Activated gamma-delta T cell treated with anti-CD3 and anti-CD28 coated beads, Interleukin-2, amount 50 U/mL, for 16 hours (primary cell): Measurements from ENCODE around the gene ERBB4.
"Not testable (repeated sequence)": the region's sequence is repeated elsewhere in the genome, so short reads cannot be mapped to it uniquely, and the experiment has no call there.

Experiments
- DNase-seq: peaks from one replicate; pipeline ENCODE4 v3.0.0-alpha.2; 2020; ENCODE audit warnings: low read depth

ERBB4 gene

DNA sequence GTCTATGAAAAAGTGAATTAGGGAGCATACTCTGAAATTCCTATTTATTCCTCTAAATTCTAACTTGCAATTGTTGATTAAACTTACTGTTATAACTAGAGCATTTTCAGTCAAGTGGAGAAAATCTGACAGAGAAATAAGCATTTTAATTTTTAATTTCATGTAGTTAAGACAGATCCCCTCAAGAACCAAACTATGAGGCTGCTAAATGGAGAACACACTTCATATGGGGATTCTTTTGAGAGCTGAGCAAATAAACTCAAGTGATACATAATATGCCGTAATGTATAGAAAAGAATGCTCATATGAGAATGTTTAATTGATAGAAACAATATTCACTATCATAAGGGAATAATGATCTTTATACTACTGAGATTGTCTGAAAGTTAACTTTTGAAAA is 340.8 kb downstream of the ERBB4 start:
- no peak for DNase-seq

DNA sequence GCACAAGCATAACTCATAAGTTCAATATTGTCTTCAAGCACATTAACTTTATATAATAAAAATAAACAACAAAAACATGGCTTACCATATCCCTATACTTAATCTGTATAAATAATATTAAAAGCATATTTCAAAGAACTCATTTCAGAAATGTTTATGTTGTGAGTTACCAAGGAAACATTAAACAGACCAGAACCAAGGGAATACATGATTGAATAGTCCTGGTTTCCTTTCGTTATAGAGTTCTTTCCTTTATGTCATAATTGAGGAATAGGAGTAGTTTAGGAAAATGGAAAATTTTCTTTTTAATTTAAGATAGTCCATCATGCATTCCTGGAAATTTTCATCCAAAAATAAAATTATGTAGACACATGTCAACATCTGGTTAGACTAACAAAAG is 343.0 kb downstream of the ERBB4 start:
- no peak for DNase-seq

DNA sequence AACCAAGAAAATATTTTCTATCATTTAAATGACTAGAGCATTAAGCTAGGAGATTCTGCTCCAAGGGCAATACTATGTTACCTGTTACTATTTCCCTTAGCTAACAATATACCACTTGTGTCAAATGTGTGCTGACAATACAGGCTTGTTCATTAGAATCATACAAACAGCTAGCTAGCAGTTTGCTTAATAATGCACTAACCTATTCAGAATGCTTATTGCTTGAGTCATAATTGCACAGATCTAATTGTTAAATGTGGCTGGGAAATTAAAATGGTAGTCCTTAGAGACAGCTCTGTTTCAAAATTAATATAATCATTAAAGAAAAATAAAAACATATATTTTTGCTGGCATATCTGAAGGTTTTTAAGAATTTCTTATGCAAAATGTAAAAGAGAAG is 344.2 kb downstream of the ERBB4 start:
- no peak for DNase-seq

DNA sequence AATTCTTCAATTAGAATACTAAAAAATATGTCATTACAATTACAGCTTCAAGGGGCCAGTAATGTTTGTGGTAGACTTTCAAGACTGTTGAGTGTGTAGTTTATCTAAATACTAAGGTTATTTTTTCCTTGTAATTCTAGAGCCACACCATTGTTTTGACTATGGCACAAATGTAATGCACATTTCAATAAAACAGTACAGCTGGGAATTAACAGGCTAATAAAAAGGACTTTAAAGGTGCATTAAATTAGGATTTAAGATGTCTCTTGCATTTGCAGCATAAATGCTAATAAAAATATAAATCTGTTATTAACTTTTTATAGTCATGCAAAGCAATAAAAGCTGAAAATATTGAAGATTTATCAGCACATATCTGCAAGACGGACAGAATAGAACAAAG is 344.8 kb downstream of the ERBB4 start:
- DNase-seq, result no peak

DNA sequence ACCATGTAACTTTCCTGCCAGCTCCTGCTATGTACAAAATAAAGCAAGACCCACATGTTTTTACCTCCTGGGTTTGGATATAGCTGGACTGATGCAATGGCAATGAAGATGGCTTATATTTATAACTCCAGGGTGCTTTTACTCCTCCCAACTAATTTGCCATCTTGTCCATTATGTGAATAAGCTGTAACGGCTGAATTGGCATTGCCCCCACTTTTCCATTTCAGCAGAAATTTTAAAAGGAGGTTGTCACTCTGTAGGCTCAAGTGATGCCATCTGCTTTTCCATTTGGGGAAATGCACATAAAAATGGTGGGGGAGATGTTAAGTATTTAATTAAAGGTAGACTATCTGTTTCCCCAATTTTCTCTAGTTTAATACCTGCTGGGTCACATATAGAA is 345.5 kb downstream of the ERBB4 start:
- no peak for DNase-seq

DNA sequence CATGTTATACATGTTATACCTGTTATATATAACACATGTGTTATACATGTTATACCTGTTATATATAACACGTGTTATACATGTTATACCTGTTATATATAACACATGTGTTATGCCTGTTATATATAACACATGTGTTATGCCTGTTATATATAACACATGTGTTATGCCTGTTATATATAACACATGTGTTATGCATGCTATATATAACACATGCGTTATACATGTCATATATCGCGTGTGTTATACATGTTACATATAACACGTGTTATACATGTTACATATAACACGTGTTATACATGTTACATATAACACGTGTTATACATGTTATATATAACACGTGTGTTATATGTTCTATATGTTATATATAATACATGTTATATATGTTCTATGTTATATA is 347.2 kb downstream of the ERBB4 start:
- not testable (repeated sequence) for DNase-seq

DNA sequence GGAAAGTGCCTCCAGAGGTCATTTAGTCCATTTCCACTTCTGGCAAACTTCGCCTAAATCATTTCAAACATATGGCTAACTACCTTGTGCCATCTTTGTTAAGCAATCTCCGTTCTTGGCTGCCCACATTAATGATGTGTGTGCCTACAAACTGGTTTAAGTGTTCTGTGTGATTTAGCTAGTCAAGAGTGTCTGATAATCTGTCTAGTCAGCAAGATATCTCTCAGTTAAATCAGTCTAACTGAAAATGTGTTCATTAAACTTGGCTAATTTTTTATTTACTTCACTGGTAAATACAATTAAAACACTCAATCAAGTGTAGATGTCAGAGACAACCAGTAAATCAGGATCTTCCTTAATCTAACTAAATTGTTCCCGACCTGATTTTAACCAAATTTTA is 352.4 kb downstream of the ERBB4 start:
- DNase-seq, result no peak

DNA sequence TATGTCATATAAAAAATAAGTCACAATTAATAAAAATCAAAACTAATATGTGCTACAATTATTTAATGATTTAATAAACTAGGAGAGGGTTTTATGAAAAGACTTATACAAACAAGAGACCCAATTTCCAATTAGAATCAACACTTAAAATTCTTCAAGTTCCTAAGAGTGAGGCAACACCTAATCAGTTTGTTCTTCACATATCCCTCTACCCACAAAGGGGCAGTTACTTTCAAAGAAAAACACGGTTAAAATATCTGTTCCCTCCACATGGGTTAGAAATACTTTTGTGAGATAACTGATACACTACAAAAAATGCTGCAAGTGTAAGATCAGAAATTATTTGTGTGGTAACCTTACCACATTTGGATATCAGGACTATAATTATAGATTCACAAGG is 357.0 kb downstream of the ERBB4 start:
- DNase-seq, result no peak

DNA sequence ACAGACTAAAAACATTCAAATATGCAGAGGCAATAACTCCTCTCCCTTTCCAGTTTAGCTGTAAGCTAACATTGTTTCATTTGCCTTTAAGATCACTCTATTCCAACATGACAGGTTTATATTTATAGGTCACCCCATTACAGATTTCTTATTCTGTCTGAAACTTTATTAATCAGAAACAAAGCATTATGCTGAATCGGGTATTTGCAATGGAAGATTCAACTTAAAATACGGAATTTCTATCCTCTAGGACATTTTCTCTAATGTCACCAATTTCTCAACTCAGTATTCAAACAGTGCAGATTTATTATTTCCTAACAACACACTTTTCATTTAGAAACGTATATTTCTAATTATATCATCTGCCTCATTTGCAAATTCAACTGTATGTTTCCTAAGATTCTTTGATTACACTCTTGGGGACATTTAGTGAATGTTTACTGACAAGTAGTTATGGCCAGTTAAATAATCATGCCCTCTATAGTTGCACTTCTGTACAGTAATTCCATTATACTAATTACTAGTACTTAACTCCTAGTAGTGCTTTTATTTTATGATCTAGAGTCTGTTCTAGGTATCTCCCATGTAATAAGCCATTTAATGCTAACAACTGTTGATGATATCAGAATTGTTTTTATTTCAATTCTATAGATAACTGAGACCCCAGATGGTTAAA is 358.1 kb downstream of the ERBB4 start:
- no peak for DNase-seq

DNA sequence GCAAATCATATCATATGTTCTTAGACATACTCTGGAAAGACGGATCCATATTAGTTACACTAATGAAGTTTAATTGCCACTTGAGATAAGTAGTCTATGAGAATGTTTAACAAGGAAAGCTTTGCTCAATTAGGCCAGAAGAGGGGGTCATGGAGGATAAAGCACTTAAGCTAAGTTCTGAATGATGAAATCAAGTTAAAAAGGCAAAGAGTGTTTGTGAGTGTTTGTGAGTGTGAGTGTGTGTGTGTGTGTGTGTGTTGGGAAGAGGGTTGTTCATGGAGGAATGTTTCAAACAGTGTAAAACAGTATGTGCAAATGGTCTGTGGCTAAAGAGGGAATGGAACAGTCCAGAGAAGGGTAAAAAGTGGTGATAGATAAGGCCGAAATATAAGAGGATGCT is 360.9 kb downstream of the ERBB4 start:
- no peak for DNase-seq

DNA sequence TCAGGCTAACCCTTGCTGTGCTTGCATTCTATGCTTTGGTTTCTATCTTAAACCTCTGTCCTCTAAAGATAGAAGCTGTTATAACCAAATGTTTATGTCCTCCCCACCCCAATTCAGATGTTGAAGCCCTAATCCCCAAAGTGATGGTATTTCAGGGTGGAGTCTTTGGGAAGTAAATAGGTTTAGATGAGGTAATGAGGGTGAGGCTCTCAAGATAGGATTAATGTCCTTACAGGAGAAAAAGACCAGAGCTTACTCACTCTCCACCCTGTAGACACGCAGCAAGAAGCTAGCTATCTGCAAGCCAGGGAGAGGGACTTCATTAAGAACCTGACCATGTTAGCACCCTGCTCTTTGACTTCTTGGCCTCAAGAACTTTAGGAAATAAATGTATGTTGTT is 362.5 kb downstream of the ERBB4 start:
- DNase-seq, result no peak

DNA sequence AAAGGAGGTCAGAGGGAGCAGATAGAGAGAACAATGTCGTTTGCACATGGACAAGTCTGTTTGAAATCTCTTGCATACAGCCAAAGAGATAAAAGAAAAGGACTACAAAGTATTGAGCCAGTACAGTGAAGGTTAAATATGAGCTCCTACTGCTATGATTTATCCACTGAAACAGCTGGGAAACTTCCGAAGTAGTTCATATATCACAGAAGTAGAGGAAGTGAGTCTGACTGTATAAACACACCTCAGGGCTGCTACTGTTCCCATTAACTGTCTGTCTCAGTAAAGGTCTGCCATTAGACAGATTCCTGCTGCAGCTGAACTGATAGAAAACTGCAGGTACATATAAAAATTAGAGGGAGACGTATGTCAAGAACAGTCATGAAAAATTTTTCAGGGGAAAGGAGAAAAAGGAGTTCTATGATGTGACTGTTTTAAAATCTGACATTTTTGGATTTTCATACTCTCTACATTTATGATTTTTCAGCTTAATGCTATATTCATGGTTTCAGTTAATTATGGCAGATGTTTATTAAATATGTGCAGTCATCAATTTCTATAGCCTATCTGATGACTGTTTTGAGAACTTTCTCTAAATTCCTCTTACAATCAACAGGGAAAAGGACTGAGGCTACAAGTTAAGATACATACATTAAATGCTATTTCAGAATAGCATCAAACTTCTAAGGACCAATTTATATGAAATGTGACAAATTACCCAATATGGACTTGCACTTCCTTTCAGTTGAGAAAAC is 364.7 kb downstream of the ERBB4 start:
- no peak for DNase-seq

DNA sequence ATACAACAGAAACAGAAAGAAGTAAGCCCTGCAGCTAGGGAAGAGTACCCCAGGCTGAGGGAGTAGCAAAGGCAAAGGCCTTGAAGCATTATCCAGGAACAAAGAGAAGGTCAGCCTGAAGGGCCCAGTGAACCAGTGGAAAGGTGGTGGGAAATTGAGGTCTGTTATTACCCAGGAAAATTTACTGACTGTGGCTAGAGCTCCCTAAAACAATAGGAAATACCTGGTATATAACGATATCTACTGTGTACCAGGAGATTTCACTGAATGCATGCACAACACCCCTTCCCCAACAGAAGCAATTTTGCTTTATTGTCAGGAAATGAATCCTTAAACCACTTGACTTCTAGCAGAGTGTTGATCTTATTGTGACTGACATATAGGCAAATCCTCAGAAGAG is 365.3 kb downstream of the ERBB4 start:
- no peak for DNase-seq

DNA sequence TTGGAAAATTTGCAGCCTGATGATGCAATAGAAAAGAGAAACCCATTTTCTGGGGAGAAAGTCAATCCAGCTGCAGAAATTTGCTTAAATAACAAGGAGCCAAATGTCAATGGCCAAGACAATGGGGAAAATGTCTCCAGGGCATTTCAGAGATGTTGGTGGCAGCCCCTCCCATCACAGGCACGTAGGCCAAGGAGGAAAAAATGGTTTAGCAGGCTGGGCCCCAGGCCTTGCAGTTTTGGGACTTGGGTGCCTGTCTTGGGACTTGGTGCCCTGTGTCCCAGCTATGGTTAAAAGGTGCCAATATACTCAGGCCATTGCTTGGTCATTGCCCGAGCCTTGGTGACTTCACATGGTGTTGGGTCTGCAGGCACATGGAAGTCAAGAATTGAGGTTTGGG is 368.2 kb downstream of the ERBB4 start:
- DNase-seq, result no peak

DNA sequence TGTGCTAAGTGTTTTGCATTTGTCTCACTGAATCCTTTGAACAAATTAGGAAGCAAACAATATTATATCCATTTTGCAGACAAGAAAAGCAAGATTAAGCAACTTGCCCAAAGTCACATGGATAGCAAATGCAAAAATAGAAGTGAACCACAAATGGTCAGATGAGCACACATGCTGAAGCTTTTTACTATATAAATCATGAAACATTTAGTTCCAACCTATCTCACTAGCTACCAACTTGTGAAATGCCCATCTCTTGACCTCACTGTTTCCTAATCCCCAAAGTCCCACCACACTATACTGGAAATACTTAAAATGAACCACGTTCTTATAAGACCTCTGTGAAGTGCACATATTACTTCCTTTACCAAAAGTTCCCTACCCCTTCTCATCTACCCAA is 380.5 kb downstream of the ERBB4 start:
- DNase-seq, result no peak

DNA sequence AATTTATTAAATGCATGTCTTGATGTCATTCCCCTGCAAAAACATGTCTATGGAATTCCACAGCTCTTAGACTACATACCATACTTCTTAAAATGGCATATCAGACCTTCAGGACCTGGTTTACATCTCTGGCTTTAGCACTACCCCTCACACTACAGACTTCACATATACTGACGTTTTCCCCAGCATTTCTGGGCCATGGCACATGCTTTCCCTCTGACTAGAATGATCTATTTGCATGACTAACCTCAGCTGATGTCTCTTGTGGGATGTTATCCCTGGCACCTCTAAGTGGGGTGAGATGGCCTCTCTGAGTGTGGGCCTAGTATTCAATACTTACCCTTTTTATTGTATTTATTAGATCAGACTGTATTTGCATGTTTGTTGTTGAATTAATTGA is 381.6 kb downstream of the ERBB4 start:
- DNase-seq, result no peak

DNA sequence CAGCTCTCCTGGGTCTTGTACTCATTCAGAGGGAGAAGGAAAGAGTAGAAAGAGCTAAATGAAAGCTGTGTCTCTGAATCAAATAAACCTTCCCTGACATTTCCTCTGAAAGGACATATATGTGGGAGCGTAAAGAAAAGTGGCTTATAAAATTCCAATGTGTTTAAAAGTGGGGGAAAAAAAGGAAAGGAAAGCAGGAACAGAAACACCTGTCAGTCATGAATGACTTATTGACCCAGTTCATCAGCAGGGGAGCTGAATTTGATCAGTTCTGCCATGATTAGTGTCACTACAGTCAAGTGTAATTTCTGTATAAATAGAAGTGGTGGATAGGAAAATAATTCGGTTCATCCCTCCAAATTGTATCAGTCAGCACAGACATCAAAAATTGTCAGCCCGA is 382.5 kb downstream of the ERBB4 start:
- DNase-seq, result no peak

DNA sequence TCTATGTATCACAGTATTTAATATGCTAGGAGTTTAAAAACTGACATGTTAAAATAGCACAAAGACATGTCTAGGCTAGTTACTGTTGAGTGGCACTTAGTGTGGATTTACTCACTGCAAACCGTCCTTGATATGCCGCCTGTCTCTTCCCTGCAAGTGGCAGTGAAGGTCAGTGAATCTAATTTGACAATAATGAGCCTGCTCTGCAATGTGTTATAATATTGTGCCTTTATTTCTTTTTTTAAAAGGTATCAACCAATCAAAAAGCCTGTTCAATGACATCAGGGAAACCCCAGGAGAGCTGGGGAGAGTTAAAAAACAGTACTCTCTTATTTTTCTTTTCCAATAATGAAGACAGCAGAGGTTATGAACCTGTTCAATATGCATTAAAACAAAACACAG is 384.1 kb downstream of the ERBB4 start:
- DNase-seq, result no peak

DNA sequence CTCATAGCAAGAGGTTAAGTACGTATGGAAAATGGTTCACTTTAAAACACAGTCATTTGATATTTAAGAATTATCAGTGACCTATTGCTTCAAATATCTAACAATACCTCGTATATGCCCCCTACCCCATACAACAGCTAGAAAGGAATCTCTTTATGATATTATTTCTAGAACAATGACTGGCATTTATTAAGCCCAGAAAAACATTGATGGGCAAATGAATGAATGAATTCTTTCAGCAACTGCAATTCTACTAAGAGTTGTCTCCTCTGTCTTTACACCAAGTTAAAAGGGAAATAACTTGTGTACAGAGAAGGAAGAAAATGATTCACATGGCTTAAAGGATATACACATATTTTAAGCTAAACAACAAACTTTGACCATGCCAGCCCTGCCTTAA is 384.7 kb downstream of the ERBB4 start:
- no peak for DNase-seq

DNA sequence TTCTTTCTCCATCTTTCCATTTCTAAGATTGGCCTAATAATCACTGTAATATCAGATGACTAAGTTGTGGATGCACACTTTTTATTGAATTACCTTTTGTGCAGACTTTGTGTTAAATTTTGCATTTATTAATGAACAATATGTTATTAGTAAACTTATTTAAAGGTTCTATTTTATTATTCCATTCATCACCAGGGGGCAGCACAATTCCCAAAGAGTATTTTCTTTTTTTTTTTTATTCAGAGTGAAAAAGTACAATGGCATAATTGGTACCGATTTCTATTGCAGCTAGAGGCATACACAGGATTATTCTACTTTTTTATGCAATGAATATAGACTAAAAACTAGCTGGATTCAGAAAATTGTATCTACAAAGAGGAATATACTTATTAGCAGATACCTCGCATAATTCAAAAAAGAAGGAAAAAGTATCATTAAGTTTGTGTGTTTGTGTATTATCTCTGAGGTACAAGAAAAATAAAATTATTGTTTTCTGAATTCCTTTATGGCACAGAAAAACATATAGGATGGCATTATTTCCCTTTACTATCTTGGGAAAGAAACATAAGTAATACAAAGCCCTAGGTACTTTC is 390.6 kb downstream of the ERBB4 start:
- no peak for DNase-seq

DNA sequence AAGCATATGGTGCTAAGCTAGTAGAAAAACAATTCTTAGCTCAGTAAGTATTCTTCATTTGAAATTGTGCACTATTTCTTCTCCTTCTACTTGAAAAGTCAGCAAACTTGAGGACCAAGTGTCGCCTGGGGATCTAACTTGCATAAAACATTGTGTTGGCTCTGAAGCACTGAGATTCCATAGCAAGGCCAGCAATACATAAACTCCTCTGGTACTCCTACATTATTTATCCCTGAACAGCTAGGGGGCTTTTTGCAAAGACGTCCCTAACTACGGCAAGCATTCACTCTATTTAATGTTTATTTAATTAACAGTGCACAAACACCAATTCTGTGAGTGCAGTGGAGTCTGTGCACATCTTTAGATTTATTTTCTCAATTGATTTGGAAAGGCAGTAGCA is 392.2 kb downstream of the ERBB4 start:
- DNase-seq, result no peak

DNA sequence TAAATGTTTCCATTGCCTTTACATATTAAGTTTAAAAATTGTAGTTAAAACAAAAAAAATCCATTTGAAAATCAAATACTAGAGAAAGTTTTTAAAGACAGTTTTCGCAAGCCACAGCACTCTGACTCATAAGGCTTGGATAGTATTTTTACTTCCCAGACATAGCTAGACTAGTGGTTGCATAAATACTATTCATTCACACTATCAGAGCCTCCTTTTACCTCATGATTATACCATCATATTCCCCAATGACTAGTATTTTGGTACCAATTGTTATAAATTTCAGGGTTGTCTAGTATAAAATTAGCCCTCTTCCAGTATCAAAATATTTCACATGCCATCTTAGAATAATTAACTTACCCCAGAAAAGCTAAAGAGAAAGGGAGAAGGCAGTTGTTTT is 393.5 kb downstream of the ERBB4 start:
- DNase-seq, result no peak

DNA sequence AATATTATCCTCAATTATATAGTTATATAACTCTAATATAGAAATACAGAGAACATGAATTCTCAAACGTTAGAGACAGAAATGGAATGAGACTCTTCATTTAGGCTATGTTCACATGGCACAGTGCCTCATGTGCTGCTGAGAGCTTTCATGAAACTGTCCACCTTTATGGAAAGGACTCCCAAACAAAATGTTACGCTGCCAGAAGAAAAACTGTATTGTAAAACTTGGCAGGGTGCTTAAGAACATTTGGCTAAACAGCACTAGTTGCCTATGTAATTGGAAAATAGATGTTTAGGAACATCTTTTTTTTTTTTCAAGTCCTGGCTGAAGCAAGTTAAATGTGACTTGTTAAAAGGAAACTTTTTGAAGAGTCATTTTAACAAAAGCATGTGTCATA is 396.0 kb downstream of the ERBB4 start:
- DNase-seq, result no peak

DNA sequence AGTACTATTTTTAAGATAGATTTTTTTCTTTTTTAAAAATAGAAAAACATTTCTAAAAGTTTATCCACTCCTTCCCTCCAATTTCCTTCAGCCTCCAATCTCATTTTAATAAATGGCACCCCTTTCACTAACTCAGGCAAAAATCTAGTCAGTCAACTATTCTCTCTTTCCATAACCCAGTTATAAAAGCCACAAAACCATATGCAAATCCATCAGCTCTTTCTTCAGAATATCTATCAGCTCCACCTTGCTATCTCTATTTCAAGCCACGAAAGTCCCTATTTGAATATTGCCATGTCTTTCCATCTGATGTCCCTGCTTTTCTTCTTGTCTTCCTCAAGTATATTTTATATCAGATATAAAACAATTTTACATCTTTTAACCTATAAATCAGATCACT is 397.1 kb downstream of the ERBB4 start:
- no peak for DNase-seq
